ENCODE results near the gene LDB1.

LDB1 gene

DNA sequence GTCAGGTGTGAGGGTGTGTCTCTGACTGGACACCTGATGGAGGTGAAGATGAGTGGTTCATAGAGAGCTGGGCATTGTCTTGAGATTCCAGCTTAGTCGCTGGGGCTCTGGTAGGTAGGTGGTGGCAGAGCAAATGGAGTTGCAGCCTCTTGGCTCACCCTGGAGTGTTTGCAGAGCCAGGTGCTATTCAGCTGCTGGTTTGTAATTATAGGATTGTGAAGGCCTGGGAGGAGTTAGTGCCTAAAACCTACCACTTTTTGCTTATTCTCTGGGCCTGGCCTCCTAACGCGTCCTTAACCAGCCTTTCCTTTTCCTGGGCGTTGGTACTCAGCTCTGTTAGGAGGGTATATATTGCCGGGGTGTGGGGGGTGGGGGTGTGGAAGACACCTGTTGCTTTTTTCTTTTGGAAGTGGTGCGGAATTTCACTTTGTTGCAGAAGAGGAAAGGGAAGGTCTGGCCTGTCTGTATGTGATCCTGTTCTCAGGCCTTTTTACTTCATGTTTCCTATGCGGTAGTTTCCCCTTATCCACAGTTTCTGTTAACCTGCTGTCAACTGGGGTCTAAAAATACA is 15.9 kb upstream of the LDB1 start:
- DNase-seq (ENCODE audit: low spot score) = no peak

DNA sequence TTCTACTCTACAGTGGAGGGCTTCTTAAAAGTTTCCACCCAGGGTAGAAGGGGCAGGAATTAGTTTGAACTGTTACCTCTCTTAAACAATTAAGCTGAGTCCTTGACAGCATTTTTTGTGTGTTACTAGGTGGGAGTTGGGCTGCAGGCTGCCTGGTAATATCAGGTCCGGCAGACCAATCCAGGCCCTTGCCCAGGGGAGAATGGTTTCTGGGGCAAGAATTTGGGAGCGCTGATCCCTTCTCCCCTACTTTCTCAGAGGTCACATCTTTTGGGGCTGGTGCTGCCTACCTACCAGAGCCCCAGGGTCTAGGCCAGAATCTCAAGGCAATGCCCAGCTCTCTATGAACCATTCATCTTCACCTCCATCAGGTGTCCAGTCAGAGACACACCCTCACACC is 14.2 kb upstream of the LDB1 start:
- DNase-seq (ENCODE audit: low spot score) = no peak

DNA sequence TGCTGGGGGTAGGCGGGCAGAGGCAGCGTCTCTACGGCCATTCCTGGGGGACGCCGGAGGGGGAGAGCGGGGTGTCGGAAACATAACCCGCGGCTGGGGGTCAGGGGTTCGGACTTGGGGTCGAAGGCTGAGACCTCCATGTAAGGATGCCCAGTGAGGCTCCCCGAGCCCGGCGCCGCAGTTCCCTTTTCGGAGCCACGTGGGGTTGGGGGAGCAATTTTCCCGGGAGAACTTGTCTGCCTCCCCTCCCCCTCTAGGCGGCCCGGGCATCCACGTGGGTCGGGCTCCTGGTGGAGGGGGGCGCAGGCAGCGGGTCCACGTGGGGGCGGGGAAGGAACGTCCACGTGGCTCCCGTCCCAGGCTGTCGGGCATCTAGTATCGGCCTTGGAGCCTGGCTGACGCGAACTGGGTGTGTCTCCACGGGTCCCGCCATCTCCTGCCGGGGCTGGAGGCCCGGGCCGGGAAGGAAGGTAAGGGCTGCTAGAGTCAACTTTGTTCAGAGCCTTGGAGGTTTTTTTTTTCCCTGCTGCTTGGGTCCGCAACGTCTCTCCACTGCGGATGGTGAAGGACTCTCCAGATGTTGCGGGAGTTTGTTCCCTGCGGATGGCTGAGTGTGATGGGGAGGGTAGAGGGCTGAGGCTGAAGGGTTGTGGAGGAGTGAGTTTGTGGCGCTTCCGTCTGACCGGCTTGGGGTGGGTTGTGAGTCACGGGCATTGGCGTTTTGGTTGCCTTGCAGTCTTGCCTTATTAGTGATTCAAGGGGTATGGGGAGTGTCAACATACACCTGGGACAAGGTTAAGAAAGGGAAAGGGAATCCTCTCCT is 13.4 kb upstream of the LDB1 start:
- peak; percentile 75 for DNase-seq (ENCODE audit: low spot score)

DNA sequence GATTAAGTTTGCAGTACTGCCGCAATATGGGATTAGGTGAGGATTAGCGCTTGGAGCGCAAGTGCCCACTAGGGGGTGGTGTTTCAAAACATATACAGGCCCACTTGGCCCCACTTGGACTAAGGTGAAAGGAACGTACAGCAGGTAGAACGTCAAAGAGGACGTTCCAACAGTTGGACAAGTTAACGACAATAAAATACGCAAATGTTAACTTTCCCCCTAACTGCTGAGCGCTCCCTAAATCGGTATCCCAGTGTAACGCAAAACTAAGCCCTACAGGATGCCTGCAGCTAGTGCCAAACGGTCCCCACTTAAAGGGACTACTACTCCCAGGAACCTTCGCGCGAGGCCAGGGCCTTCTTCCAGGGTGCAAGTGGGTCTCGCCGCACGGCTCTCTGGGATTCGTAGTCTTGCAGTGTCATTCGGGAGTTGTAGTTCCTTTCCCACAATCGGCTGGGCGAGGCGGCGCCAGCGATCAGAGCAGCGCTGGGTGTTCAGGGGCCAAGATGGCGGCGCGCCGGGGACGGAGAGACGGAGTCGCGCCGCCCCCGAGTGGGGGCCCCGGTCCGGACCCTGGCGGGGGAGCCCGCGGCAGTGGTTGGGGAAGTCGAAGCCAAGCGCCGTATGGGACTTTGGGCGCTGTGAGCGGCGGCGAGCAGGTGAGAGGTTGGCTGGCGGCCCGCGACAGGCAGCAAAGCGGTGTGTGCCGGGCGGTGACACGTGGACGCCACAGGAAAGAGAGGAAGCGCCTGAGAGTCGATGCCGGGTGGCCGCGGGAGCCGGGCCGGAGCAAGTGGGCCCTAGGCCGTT is 12.6 kb upstream of the LDB1 start, which contains the start of gene PPRC1:
Gene PPRC1, plus strand, starts transcription at position 478 of the 810 bp plus-strand sequence. Its CDS starts 29 bp downstream, at position 507.
- peak; percentile 100 for DNase-seq (ENCODE audit: low spot score)

DNA sequence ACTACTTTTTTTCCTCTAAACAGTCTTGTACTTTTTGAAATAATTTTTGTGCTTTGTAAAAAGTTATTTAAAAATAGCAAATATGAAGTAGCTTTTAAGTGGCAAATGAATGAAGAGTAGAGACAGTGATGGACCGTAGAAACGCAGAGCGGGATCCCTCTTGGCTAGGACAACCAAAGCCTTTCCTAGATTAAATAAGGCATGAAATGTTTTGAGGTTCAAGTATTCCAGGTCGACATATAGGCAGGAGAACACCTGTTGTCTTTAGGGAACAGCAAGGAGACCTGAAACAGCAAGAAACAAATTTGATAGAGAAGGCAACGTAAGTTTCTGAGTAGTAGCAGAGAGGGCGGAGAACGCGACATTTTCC is 12.0 kb upstream of the LDB1 start:
- DNase-seq (ENCODE audit: low spot score) = no peak

DNA sequence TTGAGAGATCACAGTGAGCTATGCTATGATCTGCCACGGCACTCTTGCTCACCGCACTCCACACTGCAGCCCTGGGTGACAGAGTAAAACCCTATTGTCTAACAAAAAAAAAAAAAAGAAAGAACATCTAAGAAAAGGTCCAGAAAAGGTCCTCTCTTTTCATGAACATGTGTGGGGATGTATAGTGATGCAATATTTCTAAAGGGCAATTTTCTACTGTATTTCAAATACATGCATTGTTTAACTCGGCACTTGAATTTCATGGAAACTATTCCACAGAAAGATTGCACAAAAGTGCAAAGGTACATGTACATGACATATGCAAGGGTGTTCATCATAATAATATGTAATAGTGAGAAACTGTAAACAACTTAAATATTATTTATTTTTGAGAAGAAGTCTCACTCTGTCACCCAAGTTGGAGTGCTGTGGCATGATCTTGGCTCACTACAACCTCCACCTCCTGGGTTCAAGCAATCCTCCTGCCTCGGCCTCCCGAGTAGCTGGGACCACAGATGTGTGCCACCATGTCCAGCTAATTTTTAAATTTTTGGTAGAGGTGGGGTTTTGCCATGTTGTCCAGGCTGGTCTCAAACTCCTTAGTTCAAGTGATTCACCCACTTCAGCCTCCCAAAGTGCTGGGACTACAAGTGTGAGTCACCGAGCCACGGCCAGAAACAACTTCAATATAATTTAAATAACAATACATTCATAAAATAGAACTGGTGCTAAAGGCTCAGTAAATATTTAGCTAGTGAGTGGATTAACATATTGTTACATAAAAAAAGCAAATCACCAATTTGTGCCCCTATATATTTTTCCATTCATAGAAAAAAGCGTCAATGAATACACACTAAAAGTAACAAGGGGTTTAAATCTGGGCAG is 11.4 kb upstream of the LDB1 start:
- DNase-seq (ENCODE audit: low spot score) = no peak

DNA sequence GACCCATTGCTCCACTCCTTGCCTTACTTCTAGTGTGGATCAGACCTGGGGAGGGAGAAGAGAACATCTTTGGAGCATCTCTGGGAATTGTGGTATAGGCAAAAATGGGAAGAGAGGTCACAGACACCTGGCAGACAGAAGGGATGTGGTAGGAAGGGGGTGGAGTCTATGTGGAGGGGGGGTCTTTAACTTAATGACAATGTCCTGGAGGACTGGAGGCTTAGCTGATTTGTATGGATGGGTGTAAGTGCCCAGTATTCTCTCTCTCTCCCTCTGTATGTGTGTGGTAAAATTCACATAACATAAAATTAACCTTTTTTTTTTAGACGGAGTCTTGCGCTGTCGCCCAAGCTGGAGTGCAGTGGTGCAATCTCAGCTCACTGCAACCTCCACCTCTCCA is 3.1 kb upstream of the LDB1 start:
- no peak for DNase-seq (ENCODE audit: low spot score)

DNA sequence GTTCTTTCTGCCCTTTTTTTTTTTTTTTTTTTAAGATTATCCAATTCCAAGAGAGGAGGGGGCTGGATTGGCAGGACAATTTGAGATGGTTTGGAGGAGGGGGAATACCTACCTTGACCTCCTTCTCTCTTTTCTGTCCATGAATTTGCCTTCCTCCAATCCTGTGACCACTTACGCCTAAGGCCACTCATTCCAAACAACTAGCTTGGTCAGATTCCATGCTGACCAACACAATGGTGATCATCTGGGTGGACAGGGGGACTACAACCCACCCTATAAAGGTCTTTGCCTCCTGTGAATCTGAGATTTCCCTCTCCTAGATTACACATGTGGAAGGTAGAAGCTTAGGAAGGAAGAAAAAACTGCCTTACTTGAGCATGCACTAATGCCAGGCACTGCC is 2.3 kb upstream of the LDB1 start:
- DNase-seq (ENCODE audit: low spot score) = no peak

DNA sequence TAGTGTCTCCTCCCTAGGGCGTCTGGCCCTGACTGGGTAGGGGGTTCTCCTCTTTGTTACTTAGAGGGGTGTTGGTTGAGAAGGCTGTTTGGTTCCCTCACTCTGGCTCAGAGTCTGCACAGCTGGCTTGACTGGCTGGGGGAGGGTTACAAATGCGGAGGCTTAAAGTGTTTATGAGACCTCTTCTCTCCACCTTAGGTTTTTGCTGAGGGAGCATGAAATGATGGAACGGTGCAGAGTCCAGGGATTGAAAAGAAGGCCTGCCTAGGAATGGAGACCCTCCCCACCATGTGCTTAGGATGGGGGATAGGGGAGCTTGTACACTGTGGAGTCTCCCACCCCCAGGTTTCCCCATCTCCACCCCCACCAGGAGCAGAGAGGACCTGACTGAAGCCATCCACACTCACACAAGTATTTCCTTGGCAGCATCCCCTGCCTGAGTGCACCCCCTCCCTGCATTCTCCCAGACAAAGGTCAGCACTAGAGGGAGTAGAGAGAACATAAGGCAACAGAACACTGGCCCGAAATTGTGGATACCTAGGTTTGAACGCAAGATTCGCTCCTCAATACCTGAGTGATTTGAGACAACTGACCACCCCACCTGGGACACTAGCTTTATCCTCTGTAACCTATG is 1.7 kb upstream of the LDB1 start:
- peak; percentile 33 for DNase-seq (ENCODE audit: low spot score)

DNA sequence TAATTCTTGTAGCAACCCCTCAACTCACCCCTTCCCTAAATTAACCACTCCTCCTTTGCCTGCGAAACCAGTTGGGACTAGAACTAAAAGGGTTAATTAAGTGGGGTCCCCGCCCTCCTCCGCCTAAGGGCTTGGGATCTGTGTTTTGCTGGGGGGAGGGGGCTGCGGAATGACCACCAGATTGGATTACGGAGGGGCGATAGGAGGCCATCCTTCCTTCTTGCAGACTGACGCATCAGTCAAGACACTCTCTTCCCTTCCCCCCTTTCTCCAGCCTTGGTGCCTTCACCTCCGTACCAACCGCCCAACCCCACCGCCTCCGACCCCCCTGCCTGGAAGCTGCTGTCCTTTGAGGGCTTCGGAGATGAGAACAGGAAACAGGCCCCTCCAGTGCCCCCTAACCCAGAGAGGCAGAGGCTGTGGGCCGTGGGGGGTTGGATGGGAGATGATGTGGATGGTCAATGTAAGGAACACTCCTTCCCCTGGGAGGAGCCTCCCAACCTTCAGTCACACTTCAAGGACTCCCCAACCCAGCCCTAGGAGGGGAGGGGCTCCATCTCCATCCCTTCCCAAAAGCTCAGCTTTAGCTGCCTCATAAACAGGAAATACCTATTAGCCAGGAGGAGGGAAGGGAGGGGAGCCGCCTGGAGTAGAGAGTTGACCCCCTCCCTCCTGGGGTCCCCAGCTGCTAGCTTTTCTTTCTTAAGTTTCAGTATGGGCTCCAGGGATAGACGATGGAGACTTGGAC is 997 bp upstream of the LDB1 start:
- DNase-seq (ENCODE audit: low spot score) = peak; percentile 59

DNA sequence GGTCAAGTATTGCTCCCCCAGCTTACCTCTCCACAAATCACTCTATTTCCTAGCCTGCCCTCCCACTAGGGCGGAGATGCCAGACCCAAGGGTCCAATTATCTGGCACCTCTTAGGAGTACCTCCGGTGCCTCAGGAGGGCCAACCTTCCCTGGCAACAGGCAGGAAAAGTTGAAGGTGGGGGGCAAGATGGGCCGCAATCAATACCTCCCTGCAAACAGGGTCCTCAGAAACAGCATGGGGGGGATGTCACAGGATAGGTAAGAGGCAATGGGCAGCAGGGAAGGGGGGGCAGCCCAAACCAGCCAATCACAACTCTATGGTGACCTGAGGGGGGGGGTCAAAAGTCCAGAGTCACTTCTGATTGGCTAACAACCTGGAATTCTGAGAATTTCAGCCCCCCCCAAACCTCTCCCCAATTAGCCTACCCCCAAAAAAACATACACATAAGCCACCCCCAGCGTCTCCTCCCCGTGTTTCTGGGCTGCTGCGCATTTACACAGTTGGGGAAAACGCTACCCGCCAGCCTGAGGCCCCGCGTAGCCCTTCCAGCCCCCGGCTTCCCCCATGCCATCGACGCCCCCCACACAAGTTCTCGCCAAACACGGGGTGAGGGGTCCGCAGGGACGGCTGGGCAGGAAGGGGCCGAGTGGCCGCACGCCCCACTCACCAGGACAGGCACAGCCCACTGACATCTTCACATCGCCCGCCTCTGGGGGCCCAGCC is 589 bp downstream of the LDB1 start:
- peak; percentile 63 for DNase-seq (ENCODE audit: low spot score)

DNA sequence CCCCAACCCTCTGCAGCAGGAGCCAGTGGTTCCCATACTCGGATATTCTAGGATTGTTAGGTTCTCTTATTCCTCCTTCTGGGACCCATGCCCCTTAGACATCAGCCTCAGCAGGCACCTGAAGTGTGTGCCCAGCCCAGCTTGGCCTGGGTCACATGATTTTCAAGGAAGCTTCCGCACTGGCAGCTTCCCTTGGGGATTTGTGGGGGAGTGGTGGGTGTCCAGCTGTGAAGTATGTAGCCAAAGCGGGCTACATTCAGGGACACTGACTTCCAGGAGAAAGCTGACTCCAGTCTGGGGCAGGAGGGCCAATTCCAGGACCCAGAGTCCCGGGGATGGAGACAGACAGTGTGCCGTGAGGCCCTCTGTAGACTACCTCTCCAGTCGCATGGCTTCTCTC is 1.3 kb downstream of the LDB1 start:
- peak; percentile 45 for DNase-seq (ENCODE audit: low spot score)

DNA sequence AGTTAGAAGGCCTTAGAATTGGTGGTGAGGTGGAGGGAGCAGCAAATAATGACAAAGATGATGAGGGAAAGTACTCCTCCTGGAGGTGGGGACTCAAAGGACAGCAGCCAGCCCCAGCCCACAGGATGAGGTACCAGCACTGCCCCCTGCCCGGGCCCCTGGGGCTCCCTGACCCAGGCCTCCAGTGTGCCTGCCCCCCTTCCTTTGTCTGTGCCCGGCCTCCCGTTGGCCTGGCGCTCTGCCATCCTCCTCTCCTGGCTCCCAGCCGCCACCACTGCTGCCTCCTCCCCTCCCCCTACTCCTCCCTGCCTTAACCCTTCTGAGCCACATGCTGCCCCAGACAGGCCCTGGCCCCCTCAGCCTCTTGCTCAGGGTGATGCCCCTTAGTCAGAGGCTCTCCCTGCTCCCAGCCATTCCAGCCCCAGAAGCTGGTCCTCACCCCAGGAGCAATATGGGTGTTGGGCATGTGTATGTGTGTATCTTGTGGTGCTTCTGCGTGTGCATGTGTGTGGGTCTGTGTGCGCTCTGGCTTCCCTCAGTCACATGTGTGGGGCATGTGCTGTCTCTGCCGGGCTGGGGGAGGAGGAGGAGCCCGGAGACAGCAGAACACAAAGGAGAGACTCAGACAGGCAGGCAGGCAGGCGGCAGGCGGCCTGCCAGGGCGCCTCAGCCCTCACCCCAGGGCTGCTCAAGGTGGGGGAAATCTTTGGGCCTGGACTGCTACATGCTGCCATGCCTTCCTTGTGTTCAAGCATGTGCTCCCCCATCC is 2.6 kb downstream of the LDB1 start:
- peak; percentile 91 for DNase-seq (ENCODE audit: low spot score)

DNA sequence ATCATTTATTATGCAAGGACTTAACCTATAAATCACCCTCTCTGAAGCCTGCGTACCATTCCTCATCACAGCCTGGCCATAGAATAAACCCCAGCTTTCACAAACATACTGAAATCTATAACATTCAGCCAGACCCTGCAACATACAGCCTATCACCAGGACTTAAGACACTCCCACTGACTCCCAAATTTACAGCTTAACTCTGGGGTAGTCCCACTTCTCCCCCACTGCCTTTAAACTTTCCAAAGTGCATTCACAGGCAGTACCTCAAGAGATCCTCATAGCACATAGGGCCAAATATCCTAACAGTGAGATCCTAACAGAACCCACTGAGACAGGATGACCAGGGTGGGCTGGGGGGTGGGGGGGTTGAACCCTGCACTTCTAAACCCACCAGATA is 3.5 kb downstream of the LDB1 start:
- DNase-seq (ENCODE audit: low spot score) = no peak

DNA sequence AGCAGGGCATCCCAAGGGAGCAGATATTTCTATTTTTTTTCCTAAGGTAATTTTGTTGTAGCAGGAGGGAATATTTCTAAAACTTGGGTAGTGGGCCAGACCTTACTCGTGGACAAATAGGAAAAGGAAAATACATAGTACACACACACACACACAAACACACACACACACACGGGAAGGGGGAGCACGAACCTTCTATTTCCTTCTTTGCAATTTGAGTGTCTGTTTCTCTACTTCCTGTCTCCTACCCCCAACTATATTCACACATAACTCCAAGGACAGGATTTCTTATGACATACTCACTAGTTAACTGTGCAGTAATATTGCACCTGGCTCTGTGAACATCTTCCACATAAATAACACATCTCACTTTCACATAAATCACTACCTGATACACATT is 4.4 kb downstream of the LDB1 start:
- DNase-seq (ENCODE audit: low spot score) = peak; percentile 24

DNA sequence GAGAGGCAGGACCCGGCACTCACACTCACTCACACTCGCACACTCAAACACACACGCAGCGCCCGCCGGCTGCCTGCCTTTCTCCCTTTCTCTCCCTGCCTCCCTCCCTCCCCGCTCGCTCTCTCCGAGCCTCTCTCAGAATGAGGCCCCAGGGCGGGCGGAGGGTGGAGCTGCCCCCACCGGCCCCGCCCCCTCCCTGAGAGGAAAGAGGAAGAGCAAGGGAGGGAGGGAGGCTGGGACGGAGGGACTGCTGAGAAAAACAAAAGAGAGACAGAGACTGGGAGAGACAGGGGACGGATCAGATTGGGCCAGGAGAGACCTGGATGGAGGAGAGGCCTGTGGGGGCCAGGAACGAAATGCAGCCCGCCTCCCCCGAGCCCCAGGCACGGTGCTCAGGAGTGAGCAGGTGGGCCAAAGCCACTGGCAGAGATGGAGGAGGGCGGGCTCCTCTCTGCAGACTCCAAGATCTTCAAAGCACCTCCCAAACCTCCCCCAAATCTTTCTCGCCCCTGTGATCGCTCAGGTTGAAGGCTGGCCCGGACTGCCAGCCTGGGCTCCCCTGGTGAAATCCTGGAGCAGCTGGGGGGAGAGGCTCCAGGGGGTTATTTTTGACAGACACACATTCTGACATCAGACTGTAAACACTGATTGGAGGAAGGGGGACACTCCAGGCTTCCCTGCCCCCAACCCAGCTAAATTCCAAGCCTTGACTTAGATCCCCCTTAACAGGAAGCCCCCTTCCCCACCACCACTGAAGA is 5.1 kb downstream of the LDB1 start:
- DNase-seq (ENCODE audit: low spot score) = peak; percentile 97

DNA sequence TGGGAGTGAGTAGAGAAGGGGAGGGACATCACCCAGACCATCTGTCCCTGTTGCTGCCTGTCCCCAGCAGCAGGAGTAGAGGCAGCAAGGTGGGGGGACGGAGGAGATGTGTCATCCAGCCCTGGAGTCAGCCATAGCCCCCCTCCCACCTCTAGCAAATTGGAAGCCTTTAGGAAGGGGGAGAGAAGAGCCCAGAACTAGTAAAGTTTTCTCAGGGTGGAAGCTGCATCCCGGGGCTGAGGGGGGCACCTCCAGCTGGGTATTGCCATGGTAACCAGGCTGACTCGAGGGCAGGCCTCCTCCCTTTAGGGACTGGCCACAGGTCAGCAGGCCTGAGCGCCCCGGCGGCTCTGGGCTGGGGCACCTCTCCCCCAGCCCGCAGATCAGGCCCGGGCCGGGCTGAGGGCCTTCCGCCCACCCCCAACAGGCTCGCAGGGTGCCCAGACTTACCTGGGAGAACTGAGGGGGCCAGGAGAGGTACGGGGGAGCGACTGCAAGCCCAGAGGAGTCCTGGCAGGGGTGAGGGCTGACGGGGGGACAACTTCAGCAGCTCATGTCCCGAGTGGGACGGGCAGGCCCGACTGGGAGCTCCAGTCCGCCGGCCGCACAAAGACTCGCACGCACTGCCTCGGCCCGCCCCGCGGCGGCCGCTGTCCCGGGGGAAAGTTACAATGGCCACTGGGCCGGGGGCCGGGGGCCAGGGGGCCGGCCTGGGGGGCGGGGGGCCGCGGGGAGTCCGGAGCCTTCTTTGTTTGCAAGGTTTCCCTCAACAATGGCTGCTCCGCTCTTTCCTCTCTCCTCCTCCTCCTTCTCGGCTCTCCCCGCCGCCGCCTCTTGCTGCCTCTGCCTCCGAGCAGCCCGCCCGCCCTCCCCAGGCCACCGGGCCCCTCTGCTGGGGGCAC is 6.0 kb downstream of the LDB1 start:
- DNase-seq (ENCODE audit: low spot score) = no peak

Data from Ammon's horn (tissue), 1 donor.